Measurements from ENCODE around the gene NDUFB7.
"Not testable (repeated sequence)": the region's sequence is repeated elsewhere in the genome, so short reads cannot be mapped to it uniquely, and the experiment has no call there.

Gene NDUFB7

GRCh38 chr19:14555918-14556661, 15.8 kb downstream of the NDUFB7 start:
- Histone ChIP-seq H3K9me3 (no peaks in the 10 kb centered on the region), H3K27me3 (no peaks in the 10 kb centered on the region), H3K4me3 (no peak overlapping the region), H4K20me1 (peaks cover 78% of the 10 kb centered on the region), H3K27ac (no peak overlapping the region), H3K36me3 (peaks cover 19% of the 10 kb centered on the region), H3K4me1 (peaks cover 99% of the 10 kb centered on the region), H3K9ac (no peak overlapping the region), H3K4me2 (peak overlapping the region; percentile 56)
- no peak for TF ChIP-seq Cebpa-rat (IDR thresholded peaks at IDR 0.05)

DNA sequence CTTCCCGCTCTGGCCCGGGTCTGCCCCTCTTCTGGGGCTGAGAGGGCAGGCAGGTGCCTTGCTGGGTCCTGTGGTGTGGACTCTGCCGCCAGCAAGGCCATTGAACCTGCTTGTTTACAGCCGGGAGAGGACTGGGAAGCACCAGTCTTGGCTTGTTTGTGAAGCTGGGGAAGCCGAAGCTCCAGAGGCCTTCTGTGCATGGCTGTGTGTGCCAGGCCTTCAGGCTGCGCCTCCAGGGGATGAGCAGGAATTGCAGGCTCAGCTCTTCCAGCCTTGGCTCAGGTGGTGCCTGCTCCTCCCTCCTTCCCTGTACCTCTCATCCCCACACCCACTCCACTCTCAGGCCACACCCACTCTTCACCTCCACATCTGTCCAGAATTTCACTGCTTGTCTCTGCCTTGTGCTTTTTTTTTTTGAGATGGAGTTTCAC, 17.5 kb downstream of the NDUFB7 start:
- no peaks in the 10 kb centered on the region for H3K27me3 ChIP-seq
- peak overlapping the region; percentile 89 for H3K4me2 ChIP-seq
- peak overlapping the region; percentile 69 for H3K27ac ChIP-seq
- no peaks in the 10 kb centered on the region for H3K9me3 ChIP-seq
- peak overlapping the region; percentile 70; the same call in 1 of the 2 replicates for H3K9ac ChIP-seq
- no peak overlapping the region for H3K4me3 ChIP-seq
- peaks cover 99% of the 10 kb centered on the region for H3K4me1 ChIP-seq
- H3K36me3 ChIP-seq, result peaks cover 19% of the 10 kb centered on the region
- H4K20me1 ChIP-seq, result peaks cover 69% of the 10 kb centered on the region
- TF ChIP-seq Cebpa-rat (IDR thresholded peaks at IDR 0.05), result no peak

DNA sequence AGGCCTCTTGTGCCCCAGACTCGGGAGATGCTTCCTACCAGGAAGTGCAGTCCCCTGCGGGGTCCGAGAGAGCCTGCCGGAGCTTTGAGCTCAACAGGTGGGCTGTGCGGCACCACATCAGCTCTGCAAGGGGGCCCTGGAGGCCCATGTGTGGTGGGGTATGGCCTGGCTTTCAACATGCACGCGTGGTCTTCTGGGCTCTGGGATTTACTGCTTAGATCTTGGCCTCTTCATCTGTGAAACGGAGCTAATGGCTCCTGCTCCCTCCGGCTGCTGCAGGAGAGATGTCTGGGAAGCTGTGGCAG, 18.0 kb downstream of the NDUFB7 start:
- Histone ChIP-seq H3K27me3 (no peaks in the 10 kb centered on the region), H3K27ac (peak overlapping the region; percentile 69), H3K9me3 (no peaks in the 10 kb centered on the region), H3K4me3 (no peak overlapping the region), H3K4me1 (peaks cover 99% of the 10 kb centered on the region), H4K20me1 (peaks cover 65% of the 10 kb centered on the region), H3K9ac (peak overlapping the region; percentile 70), H3K4me2 (peak overlapping the region; percentile 89), H3K36me3 (peaks cover 24% of the 10 kb centered on the region)
- TF ChIP-seq Cebpa-rat (IDR thresholded peaks at IDR 0.05), result no peak

GRCh38 chr19:14553042-14553938, 18.6 kb downstream of the NDUFB7 start:
- no peaks in the 10 kb centered on the region for H3K27me3 ChIP-seq
- peak overlapping the region; percentile 70 for H3K9ac ChIP-seq
- H4K20me1 ChIP-seq, result peaks cover 59% of the 10 kb centered on the region
- H3K4me1 ChIP-seq, result peaks cover 99% of the 10 kb centered on the region
- peak overlapping the region; percentile 89 for H3K4me2 ChIP-seq
- peak overlapping the region; percentile 69 for H3K27ac ChIP-seq
- H3K4me3 ChIP-seq, result no peak overlapping the region
- H3K36me3 ChIP-seq, result peaks cover 30% of the 10 kb centered on the region
- TF ChIP-seq Cebpa-rat (IDR thresholded peaks at IDR 0.05), result no peak
- H3K9me3 ChIP-seq, result no peaks in the 10 kb centered on the region

DNA sequence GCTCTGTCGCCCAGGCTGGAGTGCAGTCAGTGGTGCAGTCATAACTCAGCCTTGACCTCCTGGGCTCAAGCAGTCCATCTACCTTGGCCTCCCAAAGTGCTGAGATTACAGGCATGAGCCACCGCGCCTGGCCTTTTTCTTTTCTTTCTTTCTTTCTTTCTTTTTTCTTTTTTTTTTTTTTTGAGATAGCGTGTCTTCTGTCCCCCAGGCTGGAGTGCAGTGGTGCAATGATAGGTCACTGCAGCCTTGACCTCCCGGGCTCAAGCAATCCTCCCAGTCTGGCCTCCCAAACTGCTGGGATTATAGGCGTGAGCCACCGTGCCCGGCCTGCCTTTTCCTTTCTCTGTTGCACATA, 19.9 kb downstream of the NDUFB7 start:
- Histone ChIP-seq H3K36me3 (peaks cover 28% of the 10 kb centered on the region), H3K4me1 (peaks cover 99% of the 10 kb centered on the region), H3K4me2 (peak overlapping the region; percentile 89), H3K4me3 (0 out of 2 replicates have a peak overlapping the region, but pooled peaks have one; percentile 0), H4K20me1 (peaks cover 49% of the 10 kb centered on the region), H3K9ac (peak overlapping the region; percentile 70), H3K27ac (peak overlapping the region; percentile 69)
- not testable (repeated sequence) for H3K27me3 ChIP-seq, H3K9me3 ChIP-seq

DNA sequence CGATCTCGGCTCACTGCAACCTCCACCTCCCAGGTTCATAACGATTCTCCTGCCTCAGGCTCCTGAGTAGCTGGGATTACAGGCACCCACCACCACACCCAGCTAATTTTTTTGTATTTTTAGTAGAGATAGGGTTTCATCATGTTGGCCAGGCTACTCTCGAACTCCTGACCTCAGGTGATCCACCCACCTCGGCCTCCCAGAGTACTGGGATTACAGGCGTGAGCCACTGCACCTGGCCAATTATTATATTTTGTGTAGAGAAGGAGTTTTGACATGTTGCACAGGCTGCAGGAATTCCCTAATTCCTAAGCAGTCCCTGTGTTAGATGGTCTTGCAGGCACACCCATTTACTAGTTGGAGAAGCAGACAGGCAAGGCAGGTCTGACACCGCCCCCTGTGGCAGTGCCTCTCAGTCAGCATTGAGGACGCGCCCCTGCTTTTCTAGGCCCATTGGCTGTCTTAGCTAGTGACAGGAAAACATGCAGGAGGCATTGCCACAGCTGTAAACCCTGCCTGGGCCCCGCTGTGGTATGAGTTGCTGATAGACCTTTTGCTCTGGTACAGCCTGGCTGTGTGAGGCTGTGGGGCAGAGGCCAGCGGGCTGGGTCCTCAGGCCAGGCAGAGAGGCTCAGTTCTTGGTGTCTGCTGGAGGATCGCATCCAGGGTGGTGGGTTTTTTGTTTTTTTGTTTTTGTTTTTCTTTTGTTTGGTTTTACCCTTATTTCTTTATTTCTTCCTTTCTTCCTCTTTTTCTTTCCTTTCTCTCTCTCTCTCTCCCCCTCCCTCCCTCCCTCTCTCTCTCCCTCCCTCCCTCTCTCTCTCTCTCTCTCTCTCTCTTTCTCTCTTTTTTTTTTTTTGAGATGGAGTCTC, 20.5 kb downstream of the NDUFB7 start:
- not testable (repeated sequence) for H3K9me3 ChIP-seq, H3K4me3 ChIP-seq, H3K27me3 ChIP-seq
- peaks cover 28% of the 10 kb centered on the region for H3K36me3 ChIP-seq
- peaks cover 47% of the 10 kb centered on the region for H4K20me1 ChIP-seq
- H3K27ac ChIP-seq, result peak overlapping the region; percentile 76
- H3K9ac ChIP-seq, result peak overlapping the region; percentile 63; the same call in 1 of the 2 replicates
- peak overlapping the region; percentile 89 for H3K4me2 ChIP-seq
- H3K4me1 ChIP-seq, result peaks cover 99% of the 10 kb centered on the region

DNA sequence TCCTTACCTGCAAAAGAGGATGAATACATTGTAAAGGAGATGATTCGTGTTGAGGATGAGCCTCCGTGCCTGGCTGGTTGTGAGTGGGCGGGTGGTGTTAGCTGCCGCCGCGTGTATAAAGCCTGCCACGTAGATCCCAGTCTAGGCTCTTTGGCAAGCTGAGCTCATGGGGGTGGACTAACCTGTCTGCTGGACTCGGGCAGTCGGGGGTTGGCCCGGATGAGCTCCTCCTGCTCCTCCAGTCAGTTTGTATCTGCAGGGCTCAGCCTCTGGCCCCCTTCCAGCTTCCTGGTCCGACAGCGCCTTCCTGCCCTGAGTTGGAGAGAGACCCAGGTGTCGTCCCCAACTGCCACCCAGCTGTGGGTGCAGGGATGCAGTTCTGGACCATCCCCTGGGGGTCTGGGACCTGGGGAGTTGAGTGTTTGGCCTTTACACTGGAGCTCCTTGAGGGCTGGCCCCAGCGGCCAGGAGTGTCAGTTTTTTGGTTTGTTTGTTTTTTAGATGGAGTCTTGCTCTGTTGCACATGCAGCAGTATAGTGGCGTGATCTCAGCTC, 21.6 kb downstream of the NDUFB7 start:
- Histone ChIP-seq H3K9me3 (no peaks in the 10 kb centered on the region), H3K4me1 (peaks cover 99% of the 10 kb centered on the region), H3K36me3 (peaks cover 28% of the 10 kb centered on the region), H3K4me3 (peak overlapping the region; percentile 52), H3K27ac (peak overlapping the region; percentile 76), H4K20me1 (peaks cover 48% of the 10 kb centered on the region), H3K9ac (peak overlapping the region; percentile 63), H3K27me3 (no peaks in the 10 kb centered on the region), H3K4me2 (peak overlapping the region; percentile 89)
- TF ChIP-seq Cebpa-rat (IDR thresholded peaks at IDR 0.05), result no peak

DNA sequence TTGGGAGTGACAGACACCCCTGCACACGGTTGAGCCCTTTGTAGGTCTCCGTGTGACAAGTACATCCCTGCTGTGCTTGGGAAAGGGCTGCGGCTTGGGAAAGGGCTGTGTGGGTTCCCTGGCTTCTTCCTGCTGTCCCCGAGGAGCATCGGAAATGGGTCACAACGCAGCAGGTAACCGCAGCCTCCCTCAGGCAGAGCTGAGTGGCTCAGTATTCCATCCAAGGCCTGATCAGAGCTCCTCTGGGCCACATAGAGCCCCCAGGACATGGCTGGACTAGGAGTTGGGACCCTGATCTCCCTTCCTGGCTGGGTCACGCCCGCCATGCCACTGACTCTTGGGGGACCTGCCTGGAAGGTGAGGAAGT, 26.2 kb downstream of the NDUFB7 start:
- peak overlapping the region; percentile 50 for H3K27ac ChIP-seq
- H3K4me1 ChIP-seq, result peaks cover 95% of the 10 kb centered on the region
- peak overlapping the region; percentile 48 for H3K4me3 ChIP-seq
- H3K4me2 ChIP-seq, result peak overlapping the region; percentile 89
- H3K9ac ChIP-seq, result peak overlapping the region; percentile 63
- no peak for TF ChIP-seq Cebpa-rat (IDR thresholded peaks at IDR 0.05)
- peaks cover 22% of the 10 kb centered on the region; the same call in 1 of the 2 replicates for H3K36me3 ChIP-seq
- peaks cover 51% of the 10 kb centered on the region for H4K20me1 ChIP-seq
- no peaks in the 10 kb centered on the region for H3K9me3 ChIP-seq
- H3K27me3 ChIP-seq, result no peaks in the 10 kb centered on the region

DNA sequence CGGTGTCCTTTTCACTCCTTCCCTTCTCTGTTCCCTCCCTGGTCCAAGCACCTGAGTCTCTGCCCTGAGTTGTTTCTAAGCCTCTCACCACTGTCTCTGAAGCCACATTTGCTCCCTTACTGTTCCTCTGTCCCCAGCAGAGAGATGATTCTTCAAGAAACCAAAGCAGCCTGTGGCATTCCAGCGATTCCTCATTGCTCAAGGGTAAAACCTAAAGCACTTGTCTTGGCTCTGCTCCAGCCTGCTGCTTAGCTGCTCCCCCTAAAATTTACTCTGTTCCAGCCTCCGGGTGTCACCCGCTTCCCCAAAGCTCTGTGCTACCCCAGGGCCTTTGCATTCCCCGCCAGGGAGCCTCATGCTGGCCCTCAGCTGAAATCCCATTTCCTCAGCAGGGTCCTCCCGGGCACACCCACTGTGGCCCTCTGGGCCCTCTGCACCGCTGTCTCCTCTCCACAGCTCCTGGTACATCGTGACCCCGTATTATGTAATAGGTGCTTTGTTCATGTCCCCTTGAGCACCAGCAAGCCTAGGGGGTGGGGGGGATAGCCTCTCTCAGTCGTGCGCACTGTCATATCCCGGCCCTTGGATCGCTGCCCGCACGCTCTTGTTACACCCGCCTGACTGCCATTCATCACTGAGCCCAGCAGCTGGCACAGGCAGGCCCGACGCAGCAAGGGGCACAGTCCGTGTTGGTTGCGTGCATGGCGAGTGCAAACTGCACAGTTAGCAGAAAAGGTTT, 26.7 kb downstream of the NDUFB7 start:
- peaks cover 49% of the 10 kb centered on the region for H4K20me1 ChIP-seq
- H3K27ac ChIP-seq, result peak overlapping the region; percentile 50
- peak overlapping the region; percentile 89 for H3K4me2 ChIP-seq
- H3K9me3 ChIP-seq, result no peaks in the 10 kb centered on the region
- H3K9ac ChIP-seq, result peak overlapping the region; percentile 63
- TF ChIP-seq Cebpa-rat (IDR thresholded peaks at IDR 0.05), result no peak
- H3K27me3 ChIP-seq, result no peaks in the 10 kb centered on the region
- peaks cover 26% of the 10 kb centered on the region; the same call in 1 of the 2 replicates for H3K36me3 ChIP-seq
- H3K4me3 ChIP-seq, result peak overlapping the region; percentile 48
- H3K4me1 ChIP-seq, result peaks cover 95% of the 10 kb centered on the region

Measured in BLaER1 (cell line).